ENCODE measurements around the gene PEMT. TPM values are rescaled to one million over a fixed set of nuclear protein-coding genes. Genes with fewer than 3 reads are reported as not detected.
"Not testable (repeated sequence)": the region's sequence is repeated elsewhere in the genome, so short reads cannot be mapped to it uniquely, and the experiment has no call there.

PEMT gene
- total and polyA plus RNA-seq, 4 donors, result 18.7 to 59.1 (median 34.4) TPM

- Histone ChIP-seq H3K27ac (ENCODE audit: low read depth in 1 of 2, low read length in 1 of 2) (no peak overlapping the region), H3K4me3 (no peak overlapping the region), H3K4me1 (ENCODE audit: control insufficient read depth in 5 of 5, insufficient read depth in 5 of 5, low read length in 5 of 5) (peaks cover 0 to 19% (median 4%) of the 10 kb centered on the region in 5 donors), H3K9me3 (ENCODE audit: control insufficient read depth in 4 of 4, insufficient read depth in 3 of 4, low read length in 3 of 4) (peaks cover 0 to 4% (median 0%) of the 10 kb centered on the region in 4 donors), H3K36me3 (ENCODE audit: control insufficient read depth in 4 of 4, insufficient read depth in 4 of 4, low read length in 4 of 4) (no peaks in the 10 kb centered on the region), H3K27me3 (ENCODE audit: control insufficient read depth in 3 of 3, insufficient read depth in 3 of 3, low read length in 2 of 3) (no peaks in the 10 kb centered on the region), H3K9ac (ENCODE audit: insufficient read depth in 1 of 2, low read length in 2 of 2) (no peak overlapping the region)
- TF ChIP-seq CTCF (IDR thresholded peaks at IDR 0.05; ENCODE audit: control extremely low read depth, extremely low read depth), result no peak
- peak; percentile 76 to 92 (median 92) for DNase-seq
- 59 to 79% methylated on average over 5 of the region's 5 CpGs for WGBS, 2 donors
- no peak for ATAC-seq (ENCODE audit: insufficient read depth, low FRiP score)
Observed at GRCh38 chr17:17636272-17636885, 44.9 kb upstream of the PEMT start.

GRCh38 chr17:17635537-17636271, 44.2 kb upstream of the PEMT start:
- DNase-seq; H3K9ac ChIP-seq (ENCODE audit: insufficient read depth in 1 of 2, low read length in 2 of 2); H3K27ac ChIP-seq (ENCODE audit: low read depth in 1 of 2, low read length in 1 of 2); H3K27me3 ChIP-seq (ENCODE audit: control insufficient read depth in 3 of 3, insufficient read depth in 3 of 3, low read length in 2 of 3); ATAC-seq (ENCODE audit: insufficient read depth, low FRiP score); H3K4me3 ChIP-seq; H3K36me3 ChIP-seq (ENCODE audit: control insufficient read depth in 4 of 4, insufficient read depth in 4 of 4, low read length in 4 of 4); H3K9me3 ChIP-seq (ENCODE audit: control insufficient read depth in 4 of 4, insufficient read depth in 3 of 4, low read length in 3 of 4): not testable (repeated sequence)
- H3K4me1 ChIP-seq (ENCODE audit: control insufficient read depth in 5 of 5, insufficient read depth in 5 of 5, low read length in 5 of 5), result peaks cover 0 to 19% (median 4%) of the 10 kb centered on the region in 5 donors
- WGBS, 2 donors, result 80 to 82% methylated on average over 15 of the region's 15 CpGs

- H3K27me3 ChIP-seq (ENCODE audit: control insufficient read depth in 3 of 3, insufficient read depth in 3 of 3, low read length in 2 of 3), result no peaks in the 10 kb centered on the region
- TF ChIP-seq CTCF (IDR thresholded peaks at IDR 0.05; ENCODE audit: control extremely low read depth, extremely low read depth), result no peak
- peaks cover 0 to 19% (median 4%) of the 10 kb centered on the region in 5 donors for H3K4me1 ChIP-seq (ENCODE audit: control insufficient read depth in 5 of 5, insufficient read depth in 5 of 5, low read length in 5 of 5)
- WGBS, 2 donors, result 90 to 93% methylated on average over 5 of the region's 5 CpGs
- peaks cover 0 to 4% (median 0%) of the 10 kb centered on the region in 4 donors for H3K9me3 ChIP-seq (ENCODE audit: control insufficient read depth in 4 of 4, insufficient read depth in 3 of 4, low read length in 3 of 4)
- H3K4me3 ChIP-seq, result no peak overlapping the region
- no peaks in the 10 kb centered on the region for H3K36me3 ChIP-seq (ENCODE audit: control insufficient read depth in 4 of 4, insufficient read depth in 4 of 4, low read length in 4 of 4)
- DNase-seq (no peak), ATAC-seq (ENCODE audit: insufficient read depth, low FRiP score) (no peak)
- no peak overlapping the region for H3K9ac ChIP-seq (ENCODE audit: insufficient read depth in 1 of 2, low read length in 2 of 2)
- no peak overlapping the region for H3K27ac ChIP-seq (ENCODE audit: low read depth in 1 of 2, low read length in 1 of 2)
Observed at GRCh38 chr17:17635126-17635525, 43.6 kb upstream of the PEMT start.

GRCh38 chr17:17633310-17633709, 41.8 kb upstream of the PEMT start:
- H3K9ac ChIP-seq (ENCODE audit: insufficient read depth in 1 of 2, low read length in 2 of 2), result no peak overlapping the region
- H3K36me3 ChIP-seq (ENCODE audit: control insufficient read depth in 4 of 4, insufficient read depth in 4 of 4, low read length in 4 of 4), result no peaks in the 10 kb centered on the region
- no peak overlapping the region for H3K27ac ChIP-seq (ENCODE audit: low read depth in 1 of 2, low read length in 1 of 2)
- no peak for DNase-seq
- peaks cover 0 to 2% (median 0%) of the 10 kb centered on the region in 4 donors for H3K9me3 ChIP-seq (ENCODE audit: control insufficient read depth in 4 of 4, insufficient read depth in 3 of 4, low read length in 3 of 4)
- H3K4me3 ChIP-seq, result no peak overlapping the region
- no peaks in the 10 kb centered on the region for H3K27me3 ChIP-seq (ENCODE audit: control insufficient read depth in 3 of 3, insufficient read depth in 3 of 3, low read length in 2 of 3)
- no peak for ATAC-seq (ENCODE audit: insufficient read depth, low FRiP score)
- 90 to 94% methylated on average over 6 of the region's 6 CpGs for WGBS, 2 donors
- H3K4me1 ChIP-seq (ENCODE audit: control insufficient read depth in 5 of 5, insufficient read depth in 5 of 5, low read length in 5 of 5), result peaks cover 0 to 16% (median 4%) of the 10 kb centered on the region in 5 donors
- no peak for TF ChIP-seq CTCF (IDR thresholded peaks at IDR 0.05; ENCODE audit: control extremely low read depth, extremely low read depth)

GRCh38 chr17:17632690-17633089, 41.2 kb upstream of the PEMT start:
- H3K4me1 ChIP-seq (ENCODE audit: control insufficient read depth in 5 of 5, insufficient read depth in 5 of 5, low read length in 5 of 5), result peaks cover 0 to 15% (median 4%) of the 10 kb centered on the region in 5 donors
- 81 to 84% methylated on average over 5 of the region's 5 CpGs for WGBS, 2 donors
- not testable (repeated sequence) for H3K9ac ChIP-seq (ENCODE audit: insufficient read depth in 1 of 2, low read length in 2 of 2); H3K9me3 ChIP-seq (ENCODE audit: control insufficient read depth in 4 of 4, insufficient read depth in 3 of 4, low read length in 3 of 4); H3K4me3 ChIP-seq; H3K27me3 ChIP-seq (ENCODE audit: control insufficient read depth in 3 of 3, insufficient read depth in 3 of 3, low read length in 2 of 3); H3K27ac ChIP-seq (ENCODE audit: low read depth in 1 of 2, low read length in 1 of 2); DNase-seq; ATAC-seq (ENCODE audit: insufficient read depth, low FRiP score); H3K36me3 ChIP-seq (ENCODE audit: control insufficient read depth in 4 of 4, insufficient read depth in 4 of 4, low read length in 4 of 4)

Data from lung (tissue), 12 donors.